Measurements from ENCODE around the gene TAS2R31. TPM values are rescaled to one million over a fixed set of nuclear protein-coding genes. Genes with fewer than 3 reads are reported as not detected.
A peak's percentile ranks its signal among the peaks of the same experiment; 100 is the strongest.

TAS2R31 gene
- total and polyA plus RNA-seq, 2 of the 13 experiments (the other 11 are each of a cell fraction or from before 2014, with no cell fraction given) = 0.96 to 6.5 TPM

- TF ChIP-seq LCORL (IDR thresholded peaks at IDR 0.05) (no peak), LCORL (CRISPR knock-in tag; IDR thresholded peaks at IDR 0.05) (0 out of 2 replicates have a peak, but pooled peaks have one; percentile 25), ZSCAN25 (CRISPR knock-in tag; IDR thresholded peaks at IDR 0.05) (no peak), ZKSCAN1 (IDR thresholded peaks at IDR 0.05; ENCODE audit: low read length) (no peak), PHB2 (IDR thresholded peaks at IDR 0.05; ENCODE audit: partially characterized antibody) (no peak), DRAP1 (CRISPR knock-in tag; IDR thresholded peaks at IDR 0.05) (no peak), MTERF4 (CRISPR knock-in tag; IDR thresholded peaks at IDR 0.05) (no peak), ZBTB7A (CRISPR knock-in tag; IDR thresholded peaks at IDR 0.05) (no peak), BCLAF1 (IDR thresholded peaks at IDR 0.05) (no peak), TAF1 (CRISPR knock-in tag; IDR thresholded peaks at IDR 0.05) (no peak), GABPA (IDR thresholded peaks at IDR 0.05; ENCODE audit: low read depth, low read length) (no peak), GABPA (CRISPR knock-in tag; IDR thresholded peaks at IDR 0.05; ENCODE audit: low read depth) (peak; percentile 34; the same call in 1 of the 2 replicates), ZNF230 (CRISPR knock-in tag; IDR thresholded peaks at IDR 0.05) (no peak), ZNF335 (CRISPR knock-in tag; IDR thresholded peaks at IDR 0.05) (no peak), GATAD2A (CRISPR knock-in tag; IDR thresholded peaks at IDR 0.05) (peak; percentile 89), ZNF468 (CRISPR knock-in tag; IDR thresholded peaks at IDR 0.05) (no peak), MAX (IDR thresholded peaks at IDR 0.05) (peak; percentile 44; the same call in 1 of the 2 replicates), ZNF12 (CRISPR knock-in tag; IDR thresholded peaks at IDR 0.05) (no peak), ZMAT5 (CRISPR knock-in tag; IDR thresholded peaks at IDR 0.05; ENCODE audit: borderline replicate concordance, low read depth) (no peak), ZNF597 (CRISPR knock-in tag; IDR thresholded peaks at IDR 0.05) (no peak), ZNF567 (CRISPR knock-in tag; IDR thresholded peaks at IDR 0.05; ENCODE audit: borderline replicate concordance) (0 out of 2 replicates have a peak, but pooled peaks have one; percentile 28), ZKSCAN8 (CRISPR knock-in tag; IDR thresholded peaks at IDR 0.05; ENCODE audit: borderline replicate concordance) (0 out of 2 replicates have a peak, but pooled peaks have one; percentile 16), PCBP2 (optimal IDR thresholded peaks at IDR 0.05; ENCODE audit: low read depth, low read length, poor library complexity, severe bottlenecking) (no peak), ELF1 (CRISPR knock-in tag; IDR thresholded peaks at IDR 0.05) (0 out of 2 replicates have a peak, but pooled peaks have one; percentile 24), CBX5 (CRISPR knock-in tag; IDR thresholded peaks at IDR 0.05; ENCODE audit: borderline replicate concordance) (no peak)
These were observed 15.3 kb downstream of the TAS2R31 start (continued) for GRCh38 chr12:11015775-11016430.
